EL (cell line): Measurements from ENCODE around the gene TMEM252.

Experiments used
- DNase-seq: peaks from one replicate; pipeline ENCODE4 v3.0.0-alpha.2; 2016

Gene TMEM252

GRCh38 chr9:68496356-68496755 lies 44.3 kb downstream of the TMEM252 start:
- peak; percentile 6 for DNase-seq

- DNase-seq = no peak
Observed at GRCh38 chr9:68495247-68495646, 45.4 kb downstream of the TMEM252 start.

GRCh38 chr9:68493958-68494577 lies 46.6 kb downstream of the TMEM252 start:
- peak; percentile 61 for DNase-seq

- no peak for DNase-seq
Observed at GRCh38 chr9:68493541-68493940, 47.1 kb downstream of the TMEM252 start.

GRCh38 chr9:68492806-68493205 lies 47.9 kb downstream of the TMEM252 start:
- no peak for DNase-seq

GRCh38 chr9:68489646-68490045 lies 51.0 kb downstream of the TMEM252 start:
- peak; percentile 53 for DNase-seq

- no peak for DNase-seq
Observed at GRCh38 chr9:68488126-68488525, 52.6 kb downstream of the TMEM252 start.
